Ascending aorta (tissue), 2 donors: ENCODE results near the gene SLC7A6. TPM values are rescaled to one million over a fixed set of nuclear protein-coding genes. Genes with fewer than 3 reads are reported as not detected.

Experiments used
- DNase-seq, 2 donors: peaks; one replicate each; pipeline ENCODE4 v3.0.0-alpha.2; 2019; ENCODE audit warnings: low spot score in 2 of 2
- H3K27ac ChIP-seq, 2 donors: fragments of 200-600 bp; sonication (generic); one replicate each; pipeline ENCODE4 v1.5.1; 2016 to 2017; ENCODE audit warnings: mild to moderate bottlenecking in 1 of 2
- H3K27me3 ChIP-seq: fragments of 200-600 bp; sonication (generic); one replicate; pipeline ENCODE4 v1.5.1; 2017
- H3K36me3 ChIP-seq, 2 donors: fragments of 200-600 bp; sonication (generic); one replicate each; pipeline ENCODE4 v1.5.1; 2016
- H3K4me1 ChIP-seq, 2 donors: fragments of 200-600 bp; sonication (generic); one replicate each; pipeline ENCODE4 v1.5.1; 2016 to 2017; ENCODE audit warnings: mild to moderate bottlenecking in 1 of 2
- H3K4me3 ChIP-seq, 2 donors: fragments of 200-600 bp; sonication (generic); one replicate each; pipeline ENCODE4 v1.5.1; 2016 to 2017; ENCODE audit warnings: mild to moderate bottlenecking in 1 of 2
- H3K9me3 ChIP-seq, 2 donors: fragments of 200-600 bp; sonication (generic); one replicate each; pipeline ENCODE4 v1.5.1; 2016
- intact Hi-C: fragments of 100-400 bp; cut with DNase I; formaldehyde crosslinking; loops from one replicate; pipeline ENCODE4 v1.15.1; 2023
- total RNA-seq: library from RNA; depleted of rRNA; stranded (reverse); fragments of >200 nt; gene quantifications from one replicate; pipeline ENCODE4 v1.1.0, GENCODE V29; 2016
- TF ChIP-seq, protein P1 (sequence below), 3 experiments: fragments of 200-600 bp in 2 of 3; fragments of 450-650 bp in 1 of 3; sonication (generic) in 2 of 3; IDR thresholded peaks; one replicate each; pipeline ENCODE4 v1.5.1; 2016 to 2019; ENCODE audit warnings: antibody characterized with exemption in 3 of 3, mild to moderate bottlenecking in 1 of 3, moderate library complexity in 1 of 3

The SLC7A6 gene
- total RNA-seq, 1 donor from 2014 or later: 27.7 TPM

- Histone ChIP-seq H3K36me3 (peaks cover 16 to 21% of the 10 kb centered on the region in 2 donors), H3K27me3 (no peaks in the 10 kb centered on the region), H3K27ac (no peak overlapping the region), H3K4me3 (no peak overlapping the region), H3K4me1 (peaks cover 7 to 17% of the 10 kb centered on the region in 2 donors), H3K9me3 (no peaks in the 10 kb centered on the region)
- intact Hi-C loops: no loop called here
- TF ChIP-seq, protein P1, sequence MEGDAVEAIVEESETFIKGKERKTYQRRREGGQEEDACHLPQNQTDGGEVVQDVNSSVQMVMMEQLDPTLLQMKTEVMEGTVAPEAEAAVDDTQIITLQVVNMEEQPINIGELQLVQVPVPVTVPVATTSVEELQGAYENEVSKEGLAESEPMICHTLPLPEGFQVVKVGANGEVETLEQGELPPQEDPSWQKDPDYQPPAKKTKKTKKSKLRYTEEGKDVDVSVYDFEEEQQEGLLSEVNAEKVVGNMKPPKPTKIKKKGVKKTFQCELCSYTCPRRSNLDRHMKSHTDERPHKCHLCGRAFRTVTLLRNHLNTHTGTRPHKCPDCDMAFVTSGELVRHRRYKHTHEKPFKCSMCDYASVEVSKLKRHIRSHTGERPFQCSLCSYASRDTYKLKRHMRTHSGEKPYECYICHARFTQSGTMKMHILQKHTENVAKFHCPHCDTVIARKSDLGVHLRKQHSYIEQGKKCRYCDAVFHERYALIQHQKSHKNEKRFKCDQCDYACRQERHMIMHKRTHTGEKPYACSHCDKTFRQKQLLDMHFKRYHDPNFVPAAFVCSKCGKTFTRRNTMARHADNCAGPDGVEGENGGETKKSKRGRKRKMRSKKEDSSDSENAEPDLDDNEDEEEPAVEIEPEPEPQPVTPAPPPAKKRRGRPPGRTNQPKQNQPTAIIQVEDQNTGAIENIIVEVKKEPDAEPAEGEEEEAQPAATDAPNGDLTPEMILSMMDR (IDR thresholded peaks at IDR 0.05): no peak
- no peak for DNase-seq
These were observed 48.8 kb downstream of the SLC7A6 start for GRCh38 chr16:68313116-68313515.

DNA sequence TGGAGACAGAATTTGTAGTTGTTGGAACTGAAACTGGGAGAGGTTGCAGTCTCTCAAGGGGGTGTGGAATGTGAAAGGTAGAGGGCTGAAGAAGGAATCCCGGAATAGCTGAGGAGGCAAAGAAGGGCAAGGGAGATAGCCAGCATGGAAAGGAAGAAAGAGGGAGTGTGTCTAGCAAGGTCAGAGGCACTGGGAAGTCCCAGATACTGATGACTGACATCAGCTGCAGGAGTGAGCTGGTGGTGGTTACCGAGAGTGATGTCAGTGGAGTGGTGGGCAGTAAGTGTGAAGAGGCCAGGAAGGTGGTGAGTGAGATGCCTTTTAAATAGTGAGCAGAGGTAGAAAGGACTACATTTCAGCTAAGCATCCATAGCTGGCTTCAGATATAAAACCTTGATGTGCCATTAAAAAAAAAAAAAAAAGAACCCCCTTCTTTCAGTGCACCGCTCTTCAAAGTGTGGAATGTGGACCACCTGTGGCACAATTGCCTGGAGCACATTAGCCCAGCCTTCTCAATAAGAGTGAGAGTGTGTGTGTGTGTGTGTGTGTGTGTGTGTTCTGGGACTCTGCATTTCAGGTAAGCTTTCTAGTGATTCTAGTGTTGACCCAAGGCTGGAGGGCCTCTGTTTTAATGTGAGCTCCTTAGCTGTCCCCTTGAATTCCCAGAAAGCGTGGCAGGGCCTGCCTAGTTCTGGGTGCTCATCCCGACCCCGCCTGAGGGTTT, 55.0 kb downstream of the SLC7A6 start:
- intact Hi-C loops: no loop called here
- TF ChIP-seq, protein P1 (IDR thresholded peaks at IDR 0.05): no peak
- H3K4me1 ChIP-seq: no peaks in the 10 kb centered on the region
- no peak for DNase-seq
- peaks cover 31 to 45% of the 10 kb centered on the region in 2 donors for H3K36me3 ChIP-seq
- no peaks in the 10 kb centered on the region for H3K9me3 ChIP-seq
- no peak overlapping the region for H3K27ac ChIP-seq
- no peak overlapping the region for H3K4me3 ChIP-seq
- H3K27me3 ChIP-seq: no peaks in the 10 kb centered on the region

DNA sequence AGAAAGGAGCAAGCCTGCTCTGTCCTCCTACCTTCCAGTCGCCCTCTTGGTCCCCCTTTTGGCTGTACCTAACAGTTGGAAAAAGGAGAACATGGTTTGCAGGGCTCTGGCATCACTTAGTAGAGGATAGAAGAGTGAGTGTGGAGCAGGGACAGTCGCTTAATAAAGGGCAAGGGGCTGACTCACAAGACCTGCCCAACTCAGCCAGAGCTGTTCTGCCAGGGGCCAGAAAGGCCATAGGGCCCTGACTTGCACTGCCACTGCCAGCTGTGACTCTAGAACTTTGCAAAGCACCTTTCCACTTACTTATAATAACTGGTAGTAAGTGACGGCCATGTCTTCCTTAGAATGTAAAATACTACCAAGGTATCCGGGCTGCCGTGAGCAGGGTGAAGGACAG, 60.0 kb downstream of the SLC7A6 start:
- Histone ChIP-seq H3K4me3 (no peak overlapping the region), H3K27me3 (no peaks in the 10 kb centered on the region), H3K27ac (no peak overlapping the region), H3K4me1 (no peaks in the 10 kb centered on the region), H3K9me3 (no peaks in the 10 kb centered on the region), H3K36me3 (peaks cover 27 to 43% of the 10 kb centered on the region in 2 donors)
- intact Hi-C loops: loop anchor here (10.0 kb wide), 1 partner anchor 240 kb away; the partner anchor contains the start of gene NFATC3
- TF ChIP-seq, protein P1 (IDR thresholded peaks at IDR 0.05): no peak
- DNase-seq: no peak

DNA sequence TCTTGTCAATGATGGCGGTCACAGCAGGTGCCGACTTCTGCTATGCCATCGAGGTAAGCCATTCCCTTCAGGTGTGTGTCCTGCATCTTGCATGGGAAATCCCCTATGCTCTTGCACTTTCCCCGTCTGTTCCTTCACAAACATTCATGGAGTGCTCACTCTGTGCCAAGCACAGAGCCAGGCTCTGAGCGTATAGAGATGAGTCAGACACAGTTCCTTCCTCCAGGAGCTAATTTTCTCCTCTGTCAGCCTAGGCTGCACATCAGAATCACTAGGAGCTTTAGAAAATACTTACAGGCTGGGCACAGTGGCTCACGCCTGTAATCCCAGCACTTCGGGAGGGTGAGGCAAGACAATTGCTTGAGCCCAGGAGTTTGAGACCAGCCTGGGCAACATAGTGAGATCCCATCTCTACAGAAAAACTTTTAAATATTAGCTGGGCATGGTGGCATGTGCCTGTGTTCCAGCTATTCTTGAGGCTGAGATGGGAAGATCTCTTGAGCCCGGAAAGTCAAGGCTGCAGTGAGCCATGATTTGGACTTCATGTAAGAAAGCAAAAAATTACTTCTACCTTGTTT, 60.5 kb downstream of the SLC7A6 start:
- TF ChIP-seq, protein P1 (IDR thresholded peaks at IDR 0.05): no peak
- H3K4me3 ChIP-seq: no peak overlapping the region
- peaks cover 27 to 43% of the 10 kb centered on the region in 2 donors for H3K36me3 ChIP-seq
- no peak for DNase-seq
- H3K27ac ChIP-seq: no peak overlapping the region
- no peaks in the 10 kb centered on the region for H3K9me3 ChIP-seq
- H3K4me1 ChIP-seq: no peaks in the 10 kb centered on the region
- intact Hi-C loops: loop anchor here (10.0 kb wide), 1 partner anchor 240 kb away; the partner anchor contains the start of gene NFATC3
- H3K27me3 ChIP-seq: no peaks in the 10 kb centered on the region

DNA sequence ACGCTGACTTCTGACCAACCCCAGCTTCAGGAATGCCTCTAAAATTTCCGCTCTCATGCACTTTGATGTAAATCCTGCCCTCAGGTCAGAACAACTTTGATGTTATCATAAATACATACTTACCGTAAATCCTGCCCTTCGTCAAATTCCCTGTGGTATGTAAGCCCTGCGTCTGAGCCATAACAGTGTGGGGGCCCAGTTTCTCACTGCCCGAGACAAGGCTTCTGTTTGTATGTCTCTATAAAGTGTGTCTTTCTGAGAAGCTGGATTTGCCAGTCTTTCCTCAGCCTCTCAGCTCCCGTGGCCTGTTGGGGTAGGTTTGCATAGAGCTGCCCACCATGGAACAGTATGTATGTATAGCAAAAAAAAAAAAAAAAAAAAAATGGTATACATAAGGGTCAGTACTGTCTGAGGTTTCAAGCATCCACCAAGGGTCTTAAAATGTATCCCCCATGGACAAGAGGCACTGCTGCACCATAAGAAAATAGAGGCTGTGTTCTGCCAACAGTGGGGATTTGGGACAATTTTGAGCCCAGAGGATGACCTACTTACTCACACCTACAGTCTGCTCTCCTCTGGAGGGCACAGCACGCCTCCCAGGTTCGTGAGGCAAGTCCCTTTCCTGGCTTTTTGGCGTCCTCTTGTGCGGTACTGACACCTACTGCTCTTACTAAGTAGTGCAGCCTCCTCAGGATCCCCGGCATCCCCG, 64.0 kb downstream of the SLC7A6 start:
- Histone ChIP-seq H3K4me3 (no peak overlapping the region), H3K36me3 (peaks cover 24 to 41% of the 10 kb centered on the region in 2 donors), H3K9me3 (no peaks in the 10 kb centered on the region), H3K4me1 (no peaks in the 10 kb centered on the region), H3K27me3 (no peaks in the 10 kb centered on the region), H3K27ac (no peak overlapping the region)
- DNase-seq: peak; percentile 25 to 87
- TF ChIP-seq, protein P1 (IDR thresholded peaks at IDR 0.05): peak; percentile 93 to 96 (median 94)
- intact Hi-C loops: loop anchor here (1.0 to 10.0 kb wide), 4 partner anchors 18 to 244 kb away; partner anchors contain the start of genes NFATC3, PRMT7 and SLC7A6OS
